Measurements from ENCODE around the gene CUZD1. TPM values are rescaled to one million over a fixed set of nuclear protein-coding genes. Genes with fewer than 3 reads are reported as not detected.

The CUZD1 gene
- total RNA-seq, 2 donors from 2014 or later, result not detected

- Histone ChIP-seq H3K27ac (no peak overlapping the region), H3K36me3 (no peaks in the 10 kb centered on the region), H3K4me3 (no peak overlapping the region), H3K27me3 (replicated peaks; ENCODE audit: insufficient read depth) (no peaks in the 10 kb centered on the region), H3K4me1 (ENCODE audit: control insufficient read depth in 1 of 2, low read depth in 2 of 2) (no peaks in the 10 kb centered on the region), H3K9me3 (no peaks in the 10 kb centered on the region)
- ATAC-seq (ENCODE audit: insufficient number of reproducible peaks, low FRiP score, low read depth) (no peak), DNase-seq (ENCODE audit: low spot score) (no peak)
- TF ChIP-seq CTCF (IDR thresholded peaks at IDR 0.05), result no peak
Measured at GRCh38 chr10:122786269-122786668, 59.4 kb downstream of the CUZD1 start.

- Histone ChIP-seq H3K36me3 (no peaks in the 10 kb centered on the region), H3K4me3 (no peak overlapping the region), H3K9me3 (no peaks in the 10 kb centered on the region), H3K27me3 (replicated peaks; ENCODE audit: insufficient read depth) (no peaks in the 10 kb centered on the region), H3K27ac (no peak overlapping the region), H3K4me1 (ENCODE audit: control insufficient read depth in 1 of 2, low read depth in 2 of 2) (no peaks in the 10 kb centered on the region)
- TF ChIP-seq CTCF (IDR thresholded peaks at IDR 0.05), result no peak
- ATAC-seq (ENCODE audit: insufficient number of reproducible peaks, low FRiP score, low read depth), result no peak
- no peak for DNase-seq (ENCODE audit: low spot score)
Measured at GRCh38 chr10:122782911-122783310, 62.7 kb downstream of the CUZD1 start.

Other genes with a start within 250 kb of the CUZD1 start
- gene C10orf120, start 146.0 kb downstream of the CUZD1 start, total RNA-seq, result not detected
- gene FAM24B, start 33.7 kb upstream of the CUZD1 start, total RNA-seq, result 1 to 10 TPM; 4.8 to 9.1 TPM
- gene FAM24A, start 64.8 kb upstream of the CUZD1 start, total RNA-seq, result not detected
- 10 to 100 TPM in 1 of 2 donors, 1 to 10 TPM in 1; 3.0 to 51.0 TPM for gene C10orf88, start 108.4 kb upstream of the CUZD1 start, total RNA-seq
- gene PSTK, start 134.5 kb upstream of the CUZD1 start, total RNA-seq, result 1 to 10 TPM in 1 of 2 donors, under 1 TPM in 1; 0.95 to 1.1 TPM
- 10 to 100 TPM in 1 of 2 donors, 1 to 10 TPM in 1; 8.5 to 14.5 TPM for gene IKZF5, start 162.9 kb upstream of the CUZD1 start, total RNA-seq
- gene ACADSB, start 163.1 kb upstream of the CUZD1 start, total RNA-seq, result 10 to 100 TPM; 11.8 to 14.7 TPM

Measured in thoracic aorta (tissue), 2 donors.